ENCODE measurements around the gene SRRM5. TPM values are rescaled to one million over a fixed set of nuclear protein-coding genes. Genes with fewer than 3 reads are reported as not detected.

Gene SRRM5
- total RNA-seq, 2 experiments from 2014 or later: 0.54 to 0.60 TPM

- H3K36me3 Mint-ChIP-seq: peaks cover 3% of the 10 kb centered on the region
- no peaks in the 10 kb centered on the region for H3K27me3 Mint-ChIP-seq
- peaks cover 19% of the 10 kb centered on the region for H3K4me1 Mint-ChIP-seq
- no peaks in the 10 kb centered on the region for H3K9me3 Mint-ChIP-seq
- peak; percentile 94 for DNase-seq
- peak within 1 kb of the TSS; percentile 99 for H3K27ac Mint-ChIP-seq
- peak within 1 kb of the TSS; percentile 95 for H3K4me3 Mint-ChIP-seq
These were observed 7.6 kb downstream of the SRRM5 start, which contains the start of gene ZNF428 for GRCh38 chr19:43619262-43620060. Gene ZNF428, minus strand, starts transcription at chr19:43619629. Its CDS starts 5,325 bp downstream, at chr19:43614304.

DNA sequence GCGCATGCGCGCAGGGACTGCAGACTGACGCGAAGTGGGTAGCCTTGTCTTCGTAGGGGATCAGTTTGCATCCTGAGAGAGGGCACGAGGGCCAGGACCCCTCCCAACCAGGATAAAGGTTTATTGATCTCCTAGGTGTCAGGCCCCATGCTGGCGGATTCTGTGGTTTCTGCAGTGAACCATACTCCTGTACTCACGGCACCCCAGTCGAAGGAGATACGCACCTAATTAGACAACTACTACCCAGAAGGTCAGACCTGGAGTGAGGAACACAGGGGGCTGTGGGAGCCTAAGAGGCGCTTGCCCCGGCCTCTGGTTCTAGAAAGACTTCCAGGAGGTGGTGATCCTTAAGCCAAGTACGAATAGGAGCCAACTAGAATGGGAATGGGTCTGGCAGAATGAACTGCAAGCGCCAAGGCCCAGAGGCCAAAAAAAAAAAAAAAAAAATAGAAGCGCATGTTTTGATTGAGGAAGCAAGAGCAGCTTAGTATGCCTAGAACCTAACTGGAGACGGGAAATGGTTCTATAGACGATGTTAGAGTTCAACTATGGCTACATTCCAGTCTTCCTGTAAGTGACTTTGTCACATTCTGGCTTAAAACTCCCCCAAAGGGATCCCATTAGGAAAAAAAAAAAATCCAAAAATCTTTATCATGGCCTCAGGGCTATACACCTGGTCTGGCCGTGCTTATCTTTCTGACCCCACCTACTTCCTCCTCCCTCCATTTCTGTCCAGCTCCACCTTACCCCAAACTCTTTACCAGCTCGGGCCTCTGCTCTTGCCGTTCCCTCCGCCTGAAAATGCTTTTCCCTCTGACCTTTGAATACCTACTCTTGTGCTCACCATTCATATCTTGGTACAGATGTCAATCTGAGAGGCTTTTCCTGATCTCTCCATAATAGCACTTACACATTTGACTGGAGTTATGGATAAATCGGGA, 8.4 kb downstream of the SRRM5 start:
- Mint-ChIP-seq H3K4me3 (peak overlapping the region; percentile 95), H3K27me3 (no peaks in the 10 kb centered on the region), H3K4me1 (peaks cover 26% of the 10 kb centered on the region), H3K27ac (peak overlapping the region; percentile 99), H3K9me3 (no peaks in the 10 kb centered on the region), H3K36me3 (peaks cover 3% of the 10 kb centered on the region)
- DNase-seq: peak; percentile 87

DNA sequence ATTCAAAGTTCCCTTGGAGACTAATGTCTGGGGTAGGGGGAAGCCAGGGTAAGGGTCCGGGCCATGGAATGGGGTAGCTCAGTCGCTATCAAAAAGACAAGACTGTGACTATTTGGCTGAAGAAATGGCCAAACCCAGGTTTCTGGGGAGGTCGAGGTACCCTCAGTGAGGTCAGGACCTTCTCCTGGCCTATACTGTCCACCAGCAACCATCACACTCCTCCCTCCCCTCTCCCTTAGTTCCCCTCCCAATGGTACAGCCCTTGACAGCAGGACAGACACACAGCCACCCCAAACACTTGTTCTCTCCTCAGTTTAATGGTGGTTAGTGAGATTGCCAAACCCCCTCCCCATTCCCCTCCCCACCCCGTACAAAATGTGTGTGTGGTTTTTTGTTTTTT, 10.2 kb downstream of the SRRM5 start:
- Mint-ChIP-seq H3K27ac (no peak overlapping the region), H3K4me3 (no peak overlapping the region), H3K36me3 (peaks cover 3% of the 10 kb centered on the region), H3K9me3 (no peaks in the 10 kb centered on the region), H3K4me1 (peaks cover 22% of the 10 kb centered on the region), H3K27me3 (peaks cover 11% of the 10 kb centered on the region)
- no peak for DNase-seq

DNA sequence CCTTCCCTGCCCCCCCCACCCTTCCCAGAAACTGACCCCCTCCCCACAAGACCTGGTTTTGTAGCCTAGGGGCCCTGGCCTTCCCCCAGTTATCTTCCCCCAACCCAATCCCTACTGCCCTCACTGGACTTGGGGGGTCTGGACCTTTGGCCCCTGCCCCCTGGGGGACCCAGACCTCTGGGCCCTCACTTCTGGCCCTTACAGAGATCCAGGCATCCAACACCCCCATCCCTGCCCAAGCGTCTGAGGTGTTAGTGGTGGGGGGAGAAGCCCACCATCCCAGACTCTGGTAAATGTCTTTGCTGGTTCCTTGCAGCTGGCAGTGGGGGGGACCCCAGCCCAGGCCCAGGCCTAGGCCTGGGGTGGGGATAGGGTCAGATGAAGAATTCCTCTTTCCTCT, 11.1 kb downstream of the SRRM5 start:
- no peak overlapping the region for H3K27ac Mint-ChIP-seq
- H3K36me3 Mint-ChIP-seq: peaks cover 3% of the 10 kb centered on the region
- H3K4me1 Mint-ChIP-seq: peaks cover 22% of the 10 kb centered on the region
- peaks cover 17% of the 10 kb centered on the region for H3K27me3 Mint-ChIP-seq
- DNase-seq: no peak
- H3K9me3 Mint-ChIP-seq: no peaks in the 10 kb centered on the region
- no peak overlapping the region for H3K4me3 Mint-ChIP-seq

DNA sequence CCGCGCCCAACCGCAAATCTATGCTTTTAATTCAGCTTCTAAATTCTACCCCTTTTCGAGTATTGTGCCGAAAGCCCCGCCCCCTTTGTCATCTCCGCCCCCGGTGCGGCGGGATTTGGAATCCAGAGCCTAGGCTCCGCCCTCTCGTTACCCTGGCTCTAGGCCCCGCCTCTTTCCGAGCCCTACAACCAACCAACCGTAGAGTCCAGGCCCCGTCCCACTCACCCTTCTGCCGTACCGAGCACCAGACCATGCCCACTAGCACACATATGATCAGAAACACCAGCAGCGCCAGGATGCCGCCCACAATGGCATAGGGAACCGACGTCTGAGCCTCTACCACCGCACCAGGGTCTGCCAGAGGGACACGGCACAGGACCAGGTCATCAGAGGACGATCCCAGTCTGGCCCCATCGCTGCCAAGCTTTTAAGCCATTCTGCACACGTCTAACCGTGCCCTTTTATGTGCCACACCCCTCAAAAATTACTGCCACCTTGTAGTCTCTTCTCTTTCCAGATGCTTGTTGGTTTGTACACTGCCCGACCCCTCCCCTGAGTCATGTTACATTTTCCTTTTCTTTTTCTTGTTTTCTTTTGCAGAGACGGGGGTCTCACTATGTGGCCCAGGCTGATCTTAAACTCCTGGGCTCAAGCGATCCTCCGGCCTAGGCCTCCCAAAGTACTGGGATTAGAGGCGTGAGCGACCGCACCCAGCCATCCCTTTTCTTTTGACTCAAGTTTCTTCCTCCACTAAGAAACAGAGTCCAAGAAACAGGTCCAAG, 12.2 kb downstream of the SRRM5 start:
- no peaks in the 10 kb centered on the region for H3K9me3 Mint-ChIP-seq
- H3K4me1 Mint-ChIP-seq: peaks cover 22% of the 10 kb centered on the region
- H3K27me3 Mint-ChIP-seq: peaks cover 17% of the 10 kb centered on the region
- no peak overlapping the region for H3K4me3 Mint-ChIP-seq
- H3K36me3 Mint-ChIP-seq: peaks cover 3% of the 10 kb centered on the region
- no peak overlapping the region for H3K27ac Mint-ChIP-seq
- no peak for DNase-seq

DNA sequence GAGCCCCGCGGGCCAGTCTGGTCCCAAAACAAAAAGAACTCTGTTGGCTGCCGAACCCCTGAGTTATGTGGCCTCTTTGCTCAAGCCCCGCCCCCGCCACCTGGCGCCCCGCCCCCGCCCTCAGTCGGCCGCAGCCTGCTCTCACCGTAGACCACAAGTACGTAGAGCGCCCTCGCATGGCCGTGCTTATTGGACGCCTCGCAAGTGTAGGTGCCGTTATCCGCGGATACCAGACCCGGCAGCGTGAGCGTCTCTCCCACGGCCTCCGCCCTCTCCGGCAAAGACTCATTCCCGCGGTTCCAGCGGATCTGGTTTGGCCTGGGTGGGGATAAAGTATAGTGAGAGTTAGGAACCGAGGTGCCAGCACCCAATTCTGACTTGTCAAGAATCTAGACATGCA, 13.0 kb downstream of the SRRM5 start:
- Mint-ChIP-seq H3K36me3 (peaks cover 3% of the 10 kb centered on the region), H3K27me3 (peaks cover 17% of the 10 kb centered on the region), H3K27ac (no peak overlapping the region)

GRCh38 chr19:43625918-43626579, 14.2 kb downstream of the SRRM5 start:
- no peak overlapping the region for H3K27ac Mint-ChIP-seq
- DNase-seq: peak; percentile 27
- no peaks in the 10 kb centered on the region for H3K9me3 Mint-ChIP-seq
- no peaks in the 10 kb centered on the region for H3K36me3 Mint-ChIP-seq
- peaks cover 17% of the 10 kb centered on the region for H3K27me3 Mint-ChIP-seq
- no peak overlapping the region for H3K4me3 Mint-ChIP-seq
- peaks cover 12% of the 10 kb centered on the region for H3K4me1 Mint-ChIP-seq

More for the DNA sequence above, 13.0 kb downstream of the SRRM5 start:
- Mint-ChIP-seq H3K4me3 (no peak overlapping the region), H3K4me1 (peaks cover 22% of the 10 kb centered on the region), H3K9me3 (no peaks in the 10 kb centered on the region)
- peak; percentile 84 for DNase-seq

DNA sequence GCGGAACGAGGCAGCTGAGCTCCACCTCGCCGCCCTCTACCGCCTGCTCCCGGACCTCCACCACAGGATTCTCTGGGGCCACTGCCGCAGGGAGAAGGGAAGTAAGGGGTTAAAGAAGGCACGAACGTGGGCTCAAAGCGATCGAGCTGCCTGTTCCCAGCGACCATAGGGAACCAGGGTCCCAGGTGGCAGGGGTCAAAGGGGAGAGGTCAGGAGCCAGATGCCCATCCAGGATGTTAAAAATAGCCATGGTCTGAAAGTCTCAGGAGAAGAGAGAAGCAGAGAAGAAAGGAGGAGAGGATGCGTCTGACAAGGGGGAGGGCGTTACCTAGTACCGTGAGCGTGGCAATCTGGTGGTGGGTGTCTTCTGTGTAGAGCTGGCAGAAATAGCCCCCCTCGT, 14.9 kb downstream of the SRRM5 start:
- H3K36me3 Mint-ChIP-seq: no peaks in the 10 kb centered on the region
- no peak overlapping the region for H3K4me3 Mint-ChIP-seq
- peaks cover 10% of the 10 kb centered on the region for H3K4me1 Mint-ChIP-seq
- H3K27ac Mint-ChIP-seq: no peak overlapping the region
- H3K27me3 Mint-ChIP-seq: peaks cover 17% of the 10 kb centered on the region
- no peaks in the 10 kb centered on the region for H3K9me3 Mint-ChIP-seq
- DNase-seq: no peak

- Mint-ChIP-seq H3K4me1 (peaks cover 10% of the 10 kb centered on the region), H3K36me3 (no peaks in the 10 kb centered on the region), H3K4me3 (no peak overlapping the region), H3K9me3 (no peaks in the 10 kb centered on the region), H3K27ac (no peak overlapping the region), H3K27me3 (peaks cover 20% of the 10 kb centered on the region)
- DNase-seq: no peak
These were observed 16.9 kb downstream of the SRRM5 start for GRCh38 chr19:43628646-43629326.

GRCh38 chr19:43631491-43631890, 19.6 kb downstream of the SRRM5 start:
- no peak overlapping the region for H3K4me3 Mint-ChIP-seq
- no peaks in the 10 kb centered on the region for H3K9me3 Mint-ChIP-seq
- H3K4me1 Mint-ChIP-seq: no peaks in the 10 kb centered on the region
- no peak for DNase-seq
- no peaks in the 10 kb centered on the region for H3K36me3 Mint-ChIP-seq
- H3K27ac Mint-ChIP-seq: no peak overlapping the region
- peaks cover 31% of the 10 kb centered on the region for H3K27me3 Mint-ChIP-seq

GRCh38 chr19:43633520-43633919, 21.6 kb downstream of the SRRM5 start:
- Mint-ChIP-seq H3K36me3 (no peaks in the 10 kb centered on the region), H3K27ac (no peak overlapping the region)

GRCh38 chr19:43634068-43634467, 22.2 kb downstream of the SRRM5 start:
- H3K27ac Mint-ChIP-seq: no peak overlapping the region
- no peaks in the 10 kb centered on the region for H3K9me3 Mint-ChIP-seq
- no peaks in the 10 kb centered on the region for H3K36me3 Mint-ChIP-seq
- H3K4me1 Mint-ChIP-seq: peaks cover 1% of the 10 kb centered on the region
- peaks cover 43% of the 10 kb centered on the region for H3K27me3 Mint-ChIP-seq
- no peak for DNase-seq
- H3K4me3 Mint-ChIP-seq: no peak overlapping the region

More at GRCh38 chr19:43633520-43633919, 21.6 kb downstream of the SRRM5 start:
- H3K9me3 Mint-ChIP-seq: no peaks in the 10 kb centered on the region
- no peaks in the 10 kb centered on the region for H3K4me1 Mint-ChIP-seq
- peaks cover 37% of the 10 kb centered on the region for H3K27me3 Mint-ChIP-seq
- no peak for DNase-seq
- no peak overlapping the region for H3K4me3 Mint-ChIP-seq

DNA sequence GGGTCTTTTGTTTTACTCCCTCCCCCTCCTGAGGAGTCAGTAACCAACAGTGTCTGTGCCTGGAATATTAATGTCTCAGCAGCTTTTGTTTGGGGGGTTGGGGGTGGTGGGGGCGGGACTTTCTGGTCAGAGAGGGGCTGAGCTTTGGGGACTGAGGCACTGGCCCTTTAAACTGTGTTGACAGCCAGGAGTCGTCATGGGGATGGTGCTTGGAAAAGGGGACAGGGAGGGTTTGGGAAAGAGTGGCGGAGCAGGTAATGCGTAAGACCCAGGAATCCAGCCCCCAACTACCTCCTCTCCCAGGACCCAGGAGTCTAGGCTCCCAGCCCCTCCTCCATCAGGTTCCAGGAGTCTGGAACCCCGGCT, 22.6 kb downstream of the SRRM5 start:
- no peak for DNase-seq
- Mint-ChIP-seq H3K36me3 (no peaks in the 10 kb centered on the region), H3K4me1 (peaks cover 3% of the 10 kb centered on the region), H3K27me3 (peaks cover 45% of the 10 kb centered on the region), H3K9me3 (no peaks in the 10 kb centered on the region), H3K27ac (no peak overlapping the region), H3K4me3 (no peak overlapping the region)

Data from activated naive CD8-positive, alpha-beta T cell treated with anti-CD3 and anti-CD28 coated beads for 36 hours (primary cell).